Upper lobe of left lung (tissue), 6 donors: ENCODE results near the gene USP37. TPM values are rescaled to one million over a fixed set of nuclear protein-coding genes. Genes with fewer than 3 reads are reported as not detected.
A peak's percentile ranks its signal among the peaks of the same experiment; 100 is the strongest.

Experiments
- ATAC-seq, 2 donors: fragments of 200-7000 bp; cut with Tn5 transposase; one replicate each; pipeline ENCODE4 v1.9.1; 2022; ENCODE audit warnings: mild to moderate bottlenecking in 2 of 2, moderate library complexity in 2 of 2; ENCODE audit not compliant: low FRiP score in 2 of 2
- DNase-seq, 2 donors: peaks; one replicate each; pipeline ENCODE4 v3.0.0-alpha.2; 2019 to 2020
- H3K27ac ChIP-seq, 4 donors: fragments of 200-600 bp; sonication (generic); one replicate each; pipeline ENCODE4 v1.5.1; 2016 to 2019
- H3K27me3 ChIP-seq, 4 donors: fragments of 200-600 bp; sonication (generic); one replicate each; pipeline ENCODE4 v1.5.1; 2017 to 2019
- H3K36me3 ChIP-seq, 4 donors: fragments of 200-600 bp; sonication (generic); one replicate each; pipeline ENCODE4 v1.5.1; 2016 to 2019
- H3K4me1 ChIP-seq, 4 donors: fragments of 200-600 bp; sonication (generic); one replicate each; pipeline ENCODE4 v1.5.1; 2018 to 2019
- H3K4me3 ChIP-seq, 4 donors: fragments of 200-600 bp; sonication (generic); one replicate each; pipeline ENCODE4 v1.5.1; 2017 to 2019; ENCODE audit warnings: mild to moderate bottlenecking in 2 of 4, moderate library complexity in 1 of 4
- H3K9me3 ChIP-seq, 4 donors: fragments of 200-600 bp; sonication (generic); one replicate each; pipeline ENCODE4 v1.5.1; 2018 to 2019
- CTCF ChIP-seq, 6 experiments: fragments of 450-650 bp in 4 of 6; fragments of 200-600 bp in 2 of 6; sonication (generic) in 2 of 6; IDR thresholded peaks; one replicate each; pipeline ENCODE4 v1.5.1; 2016 to 2019; ENCODE audit warnings: antibody characterized with exemption in 6 of 6
- EP300 ChIP-seq, 4 donors: sonication (generic); formaldehyde crosslinking; IDR thresholded peaks; one replicate each; pipeline ENCODE4 v1.5.1; 2017; ENCODE audit warnings: antibody characterized with exemption in 4 of 4, control low read depth in 2 of 4
- POLR2A ChIP-seq, 4 donors: fragments of 450-650 bp; IDR thresholded peaks; one replicate each; pipeline ENCODE4 v1.5.1; 2016 to 2017; ENCODE audit warnings: antibody characterized with exemption in 4 of 4, mild to moderate bottlenecking in 2 of 4
- POLR2AphosphoS5 ChIP-seq, 2 donors: sonication (generic); formaldehyde crosslinking; IDR thresholded peaks; one replicate each; pipeline ENCODE4 v1.5.1; 2017; ENCODE audit warnings: antibody characterized with exemption in 2 of 2
- WGBS, 2 donors: methylation state at CpG; one replicate each; pipeline ENCODE4 v1.1.5; 2017 to 2018; 5-methylcytosine and 5-hydroxymethylcytosine counted together
- total RNA-seq, 6 donors: library from RNA; depleted of rRNA in 4 of 6; stranded (reverse); fragments of >200 nt in 4 of 6; gene quantifications; one replicate each; pipeline versions ENCODE4 v1.1.0 to v1.2.1, GENCODE V29; 2016 to 2021
- donor health status: DM: no; HTN: no; CAD: no; lungs with moderate emphysema.
- donor health status: DM: no; HTN: yes; CAD: no; lungs with severe emphysema.

Gene USP37
- 10 to 100 TPM in 4 of 6 donors, 1 to 10 TPM in 2; 9.0 to 31.4 (median 13.1) TPM for total RNA-seq

- peak; percentile 100 for DNase-seq
- ATAC-seq, result peak; percentile 99 to 100
- H3K4me3 ChIP-seq, result peak within 1 kb of the TSS; percentile 67 to 93 (median 80)
- no peaks in the 10 kb centered on the region for H3K27me3 ChIP-seq
- peak within 1 kb of the TSS; percentile 94 to 97 (median 95) for H3K27ac ChIP-seq
- H3K9me3 ChIP-seq, result no peaks in the 10 kb centered on the region
- H3K36me3 ChIP-seq, result peaks cover 0 to 15% (median 8%) of the 10 kb centered on the region in 4 donors
- peaks cover 31 to 41% (median 32%) of the 10 kb centered on the region in 4 donors for H3K4me1 ChIP-seq
- 0 to 1% methylated on average over 52 to 75 of the region's 77 CpGs for WGBS, 2 donors
- TF ChIP-seq POLR2A (IDR thresholded peaks at IDR 0.05), result peak in 3 of 4 donors; percentile 63 to 68 (median 68)
- peak; percentile 75 to 79 for TF ChIP-seq POLR2AphosphoS5 (IDR thresholded peaks at IDR 0.05)
- peak in 2 of 4 donors; percentile 30 to 41 for TF ChIP-seq EP300 (IDR thresholded peaks at IDR 0.05)
- TF ChIP-seq CTCF (IDR thresholded peaks at IDR 0.05), result peak in 4 of 6 experiments; percentile 16 to 42 (median 30)
Observed at GRCh38 chr2:218568190-218569037, at the start of gene USP37, which contains the start of gene CNOT9. USP37 (minus strand) TSS chr2:218568351; CDS start chr2:218558653, 9,698 bp downstream. CNOT9 (plus strand) TSS chr2:218568839; CDS start chr2:218568955, 116 bp downstream.

- 83 to 86% methylated on average over 6 of the region's 6 CpGs for WGBS, 2 donors
- DNase-seq (no peak), ATAC-seq (no peak)
- H3K27ac ChIP-seq, result no peak overlapping the region
- H3K4me3 ChIP-seq, result no peak overlapping the region
- H3K4me1 ChIP-seq, result no peaks in the 10 kb centered on the region
- no peaks in the 10 kb centered on the region for H3K36me3 ChIP-seq
- no peaks in the 10 kb centered on the region for H3K27me3 ChIP-seq
- no peaks in the 10 kb centered on the region for H3K9me3 ChIP-seq
- TF ChIP-seq POLR2A (IDR thresholded peaks at IDR 0.05), result no peak
- no peak for TF ChIP-seq POLR2AphosphoS5 (IDR thresholded peaks at IDR 0.05)
- no peak for TF ChIP-seq CTCF (IDR thresholded peaks at IDR 0.05)
- no peak for TF ChIP-seq EP300 (IDR thresholded peaks at IDR 0.05)
Observed at GRCh38 chr2:218615868-218616315, 47.7 kb upstream of the USP37 start.

GRCh38 chr2:218607436-218608115 lies 39.4 kb upstream of the USP37 start, which contains the start of gene PLCD4:
PLCD4 (plus strand) TSS chr2:218607899; CDS start chr2:218615740, 7,841 bp downstream.
- Histone ChIP-seq H3K4me3 (peak within 1 kb of the TSS in 2 of 4 donors; percentile 10 to 16), H3K36me3 (no peaks in the 10 kb centered on the region), H3K9me3 (no peaks in the 10 kb centered on the region), H3K27ac (no peak within 1 kb of the TSS), H3K27me3 (no peaks in the 10 kb centered on the region), H3K4me1 (peaks cover 0 to 8% (median 0%) of the 10 kb centered on the region in 4 donors)
- DNase-seq (no peak), ATAC-seq (peak; percentile 65 to 79)
- TF ChIP-seq POLR2A (IDR thresholded peaks at IDR 0.05) (no peak), POLR2AphosphoS5 (IDR thresholded peaks at IDR 0.05) (no peak), EP300 (IDR thresholded peaks at IDR 0.05) (no peak), CTCF (IDR thresholded peaks at IDR 0.05) (no peak)
- 29 to 39% methylated on average over 8 of the region's 8 CpGs for WGBS, 2 donors

GRCh38 chr2:218605432-218605831 lies 37.3 kb upstream of the USP37 start:
- no peaks in the 10 kb centered on the region for H3K36me3 ChIP-seq
- no peaks in the 10 kb centered on the region for H3K27me3 ChIP-seq
- H3K4me1 ChIP-seq, result peaks cover 0 to 8% (median 0%) of the 10 kb centered on the region in 4 donors
- DNase-seq (no peak), ATAC-seq (no peak)
- no peaks in the 10 kb centered on the region for H3K9me3 ChIP-seq
- H3K4me3 ChIP-seq, result no peak overlapping the region
- H3K27ac ChIP-seq, result no peak overlapping the region
- 76 to 81% methylated on average over 2 of the region's 2 CpGs for WGBS, 2 donors
- TF ChIP-seq CTCF (IDR thresholded peaks at IDR 0.05), result no peak
- TF ChIP-seq EP300 (IDR thresholded peaks at IDR 0.05), result no peak
- no peak for TF ChIP-seq POLR2AphosphoS5 (IDR thresholded peaks at IDR 0.05)
- no peak for TF ChIP-seq POLR2A (IDR thresholded peaks at IDR 0.05)
